Glutamatergic neuron (in vitro differentiated cells): ENCODE measurements around the gene GRK4. TPM values are rescaled to one million over a fixed set of nuclear protein-coding genes. Genes with fewer than 3 reads are reported as not detected.

Experiments
- DNase-seq: peaks from one replicate; pipeline ENCODE4 v3.0.0; 2022
- H3K27ac Mint-ChIP-seq: one replicate; pipeline ENCODE4 v1.8.0; 2020; ENCODE audit warnings: mild to moderate bottlenecking, mixed read lengths, inconsistent platforms; ENCODE audit not compliant: unreplicated experiment
- H3K27me3 Mint-ChIP-seq: one replicate; pipeline ENCODE4 v1.8.0; 2020; ENCODE audit warnings: mild to moderate bottlenecking, moderate library complexity, mixed read lengths, inconsistent platforms; ENCODE audit not compliant: unreplicated experiment
- H3K36me3 Mint-ChIP-seq: one replicate; pipeline ENCODE4 v1.8.0; 2020; ENCODE audit warnings: mild to moderate bottlenecking, mixed read lengths, inconsistent platforms; ENCODE audit not compliant: unreplicated experiment
- H3K4me1 Mint-ChIP-seq: one replicate; pipeline ENCODE4 v1.8.0; 2020; ENCODE audit warnings: mild to moderate bottlenecking, low read depth, mixed read lengths, inconsistent platforms; ENCODE audit not compliant: unreplicated experiment
- H3K4me3 Mint-ChIP-seq: one replicate; pipeline ENCODE4 v1.8.0; 2020; ENCODE audit warnings: mild to moderate bottlenecking, mixed read lengths, inconsistent platforms; ENCODE audit not compliant: unreplicated experiment
- H3K9me3 Mint-ChIP-seq: one replicate; pipeline ENCODE4 v1.8.0; 2020; ENCODE audit warnings: mild to moderate bottlenecking, moderate library complexity, mixed read lengths, inconsistent platforms; ENCODE audit not compliant: unreplicated experiment
- total RNA-seq: library from RNA; stranded (reverse); fragmentation: NEBNext Ultra II Directional; extraction: Animal tissue kit (Norgen Biotek cat#: 25700); gene quantifications from one replicate; pipeline ENCODE4 v1.2.1, GENCODE V29; 2021; ENCODE audit not compliant: unreplicated experiment
- TF ChIP-seq, protein P1 (sequence below): fragments of 200-600 bp; sonication (generic); IDR thresholded peaks from one replicate; pipeline ENCODE4 v1.5.0; 2021; ENCODE audit not compliant: partially characterized antibody, unreplicated experiment

GRK4 gene
- total RNA-seq, 1 donor from 2014 or later, result 34.5 TPM

DNA sequence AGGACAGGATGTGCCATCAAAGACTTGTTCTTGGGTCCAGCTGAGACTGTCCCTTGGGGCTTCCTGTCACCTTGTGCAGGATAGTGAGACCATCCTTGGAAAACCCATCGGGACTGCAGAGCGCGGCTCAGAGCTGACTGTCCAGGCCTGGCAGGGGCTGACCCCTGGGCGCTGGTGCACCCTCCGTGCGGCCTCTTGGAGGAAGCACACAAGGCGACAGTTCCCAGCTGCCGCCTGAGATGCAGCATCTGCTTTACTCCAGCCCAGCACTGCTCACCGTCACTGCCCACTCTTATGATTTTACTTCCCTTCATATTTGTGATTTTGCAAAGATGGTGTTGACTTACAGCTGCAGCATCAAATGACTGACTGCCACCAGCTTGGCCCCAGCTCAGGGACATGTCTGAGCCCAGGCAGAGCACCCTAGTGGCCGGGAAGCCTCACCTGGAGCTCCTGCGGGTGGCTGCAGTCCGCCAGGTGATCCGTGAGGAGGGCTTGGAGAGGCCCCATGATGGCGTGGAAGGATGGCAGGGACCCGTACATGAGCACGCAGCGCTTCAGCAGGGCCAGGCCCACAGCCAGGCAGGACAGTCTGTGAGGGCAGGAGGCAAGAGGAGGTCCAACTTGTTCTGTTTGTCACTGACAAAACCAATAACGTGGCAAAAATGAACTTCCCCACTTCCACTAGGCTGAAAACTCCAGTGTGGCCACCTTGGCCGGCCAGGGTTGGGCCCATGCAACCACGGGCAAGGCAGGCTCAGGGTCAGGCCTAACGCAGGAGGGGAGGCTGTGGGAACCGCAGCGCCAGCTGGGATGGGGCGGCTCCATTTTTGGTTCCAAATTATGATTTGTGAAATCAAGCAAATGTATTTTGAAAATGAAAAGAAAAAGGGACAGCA, 22.0 kb upstream of the GRK4 start:
- Mint-ChIP-seq H3K4me1 (peaks cover 6% of the 10 kb centered on the region), H3K36me3 (peaks cover 3% of the 10 kb centered on the region), H3K27ac (no peak overlapping the region), H3K27me3 (peaks cover 5% of the 10 kb centered on the region), H3K9me3 (peaks cover 4% of the 10 kb centered on the region), H3K4me3 (no peak overlapping the region)
- DNase-seq, result no peak
- TF ChIP-seq, protein P1, sequence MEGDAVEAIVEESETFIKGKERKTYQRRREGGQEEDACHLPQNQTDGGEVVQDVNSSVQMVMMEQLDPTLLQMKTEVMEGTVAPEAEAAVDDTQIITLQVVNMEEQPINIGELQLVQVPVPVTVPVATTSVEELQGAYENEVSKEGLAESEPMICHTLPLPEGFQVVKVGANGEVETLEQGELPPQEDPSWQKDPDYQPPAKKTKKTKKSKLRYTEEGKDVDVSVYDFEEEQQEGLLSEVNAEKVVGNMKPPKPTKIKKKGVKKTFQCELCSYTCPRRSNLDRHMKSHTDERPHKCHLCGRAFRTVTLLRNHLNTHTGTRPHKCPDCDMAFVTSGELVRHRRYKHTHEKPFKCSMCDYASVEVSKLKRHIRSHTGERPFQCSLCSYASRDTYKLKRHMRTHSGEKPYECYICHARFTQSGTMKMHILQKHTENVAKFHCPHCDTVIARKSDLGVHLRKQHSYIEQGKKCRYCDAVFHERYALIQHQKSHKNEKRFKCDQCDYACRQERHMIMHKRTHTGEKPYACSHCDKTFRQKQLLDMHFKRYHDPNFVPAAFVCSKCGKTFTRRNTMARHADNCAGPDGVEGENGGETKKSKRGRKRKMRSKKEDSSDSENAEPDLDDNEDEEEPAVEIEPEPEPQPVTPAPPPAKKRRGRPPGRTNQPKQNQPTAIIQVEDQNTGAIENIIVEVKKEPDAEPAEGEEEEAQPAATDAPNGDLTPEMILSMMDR, result no peak

DNA sequence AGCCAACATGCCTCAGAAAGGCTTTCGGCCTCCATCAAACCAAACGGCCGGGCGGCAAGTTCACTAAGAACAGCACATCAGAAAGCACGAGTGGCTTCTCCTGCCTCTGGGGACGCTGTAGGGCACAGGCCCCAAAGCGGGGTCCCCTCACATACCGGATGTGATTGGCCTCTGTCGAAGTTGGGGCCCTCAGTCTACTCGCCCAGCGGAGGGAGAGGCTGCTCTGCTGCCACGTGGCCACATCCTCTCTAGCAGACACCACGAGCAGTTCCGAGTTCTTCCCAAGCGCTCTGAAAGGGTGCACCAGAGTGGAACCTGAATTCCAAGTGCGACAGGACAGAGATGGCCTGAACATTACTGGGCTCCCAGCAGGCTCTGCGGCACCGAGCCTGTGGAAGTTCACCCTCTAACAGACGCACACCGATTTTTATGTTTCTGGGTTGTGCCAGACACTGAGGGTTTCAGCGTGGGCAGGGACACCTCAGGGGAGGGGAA, 21.3 kb upstream of the GRK4 start:
- H3K27ac Mint-ChIP-seq, result peak overlapping the region; percentile 12
- H3K27me3 Mint-ChIP-seq, result peaks cover 5% of the 10 kb centered on the region
- H3K9me3 Mint-ChIP-seq, result no peaks in the 10 kb centered on the region
- TF ChIP-seq, protein P1, result no peak
- no peak overlapping the region for H3K4me3 Mint-ChIP-seq
- peaks cover 1% of the 10 kb centered on the region for H3K4me1 Mint-ChIP-seq
- H3K36me3 Mint-ChIP-seq, result peaks cover 3% of the 10 kb centered on the region
- no peak for DNase-seq

DNA sequence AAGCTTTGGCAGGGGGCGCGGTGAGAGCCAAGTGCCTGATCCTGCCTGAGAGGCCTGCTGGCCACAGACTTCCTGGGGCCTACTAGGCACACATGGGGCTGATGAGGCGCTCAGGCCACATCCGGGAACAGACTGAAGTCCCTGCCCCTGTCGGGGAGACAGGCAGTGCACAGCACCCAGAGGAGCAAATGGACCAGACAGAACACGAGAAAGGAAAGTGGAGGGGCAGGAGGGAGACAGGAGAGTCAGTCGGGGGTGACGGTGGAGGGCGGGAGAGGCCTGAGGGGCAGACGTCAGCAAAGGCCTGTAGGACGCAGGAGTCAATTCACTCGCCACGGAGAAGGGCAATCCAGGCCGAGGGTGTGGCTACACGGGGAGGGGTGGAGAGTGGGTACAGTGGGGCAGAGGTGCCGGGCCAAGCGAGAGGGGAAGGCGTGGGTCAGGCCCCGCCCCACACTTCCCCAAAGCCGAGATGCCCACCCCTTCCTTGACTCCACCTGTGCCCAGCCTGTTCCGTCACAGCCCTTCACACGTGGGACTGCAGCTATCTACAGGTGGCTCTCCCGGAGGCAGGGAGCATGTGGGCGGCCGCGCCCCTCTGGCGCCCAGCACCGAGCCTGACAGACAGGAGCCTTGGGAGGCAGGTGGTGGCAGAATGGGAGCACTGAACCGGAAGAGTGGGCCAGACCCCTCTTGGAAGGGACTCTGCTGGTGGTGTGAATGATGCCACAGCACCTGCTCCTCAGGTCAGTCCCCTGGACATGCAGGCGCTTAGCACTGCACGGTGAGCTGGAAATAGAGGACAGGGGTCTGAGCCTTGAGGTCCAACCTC, 20.6 kb upstream of the GRK4 start:
- TF ChIP-seq, protein P1, result no peak
- Mint-ChIP-seq H3K4me1 (peaks cover 1% of the 10 kb centered on the region), H3K9me3 (no peaks in the 10 kb centered on the region), H3K27ac (peak overlapping the region; percentile 33), H3K36me3 (peaks cover 3% of the 10 kb centered on the region), H3K27me3 (peaks cover 5% of the 10 kb centered on the region), H3K4me3 (no peak overlapping the region)
- DNase-seq, result no peak

GRCh38 chr4:2943364-2944090, 19.8 kb upstream of the GRK4 start:
- Mint-ChIP-seq H3K36me3 (peaks cover 3% of the 10 kb centered on the region), H3K27ac (peak overlapping the region; percentile 33), H3K4me1 (no peaks in the 10 kb centered on the region)

More at GRCh38 chr4:2943364-2944090, 19.8 kb upstream of the GRK4 start:
- no peak overlapping the region for H3K4me3 Mint-ChIP-seq
- TF ChIP-seq, protein P1, result no peak
- H3K27me3 Mint-ChIP-seq, result peaks cover 5% of the 10 kb centered on the region
- no peak for DNase-seq
- H3K9me3 Mint-ChIP-seq, result no peaks in the 10 kb centered on the region
